Neural crest cell (in vitro differentiated cells): ENCODE measurements around the gene ERC2. TPM values are rescaled to one million over a fixed set of nuclear protein-coding genes. Genes with fewer than 3 reads are reported as not detected.

Experiments
- DNase-seq: peaks from one replicate; pipeline ENCODE4 v3.0.0; 2021; ENCODE audit warnings: low read depth, mixed read lengths, low spot score
- H3K27ac Mint-ChIP-seq: one replicate; pipeline ENCODE4 v1.8.0; 2021; ENCODE audit warnings: mild to moderate bottlenecking, mixed read lengths; ENCODE audit not compliant: unreplicated experiment
- H3K27me3 Mint-ChIP-seq: 2 replicates; pipeline ENCODE4 v1.8.0; 2021; ENCODE audit warnings: low read depth, mild to moderate bottlenecking, mixed read lengths
- H3K36me3 Mint-ChIP-seq: 2 replicates; pipeline ENCODE4 v1.8.0; 2021; ENCODE audit warnings: low read depth, mild to moderate bottlenecking, mixed read lengths
- H3K4me1 Mint-ChIP-seq: 2 replicates; pipeline ENCODE4 v1.8.0; 2021; ENCODE audit warnings: mixed read lengths
- H3K4me3 Mint-ChIP-seq: one replicate; pipeline ENCODE4 v1.8.0; 2021; ENCODE audit warnings: mild to moderate bottlenecking, mixed read lengths
- H3K9me3 Mint-ChIP-seq: 2 replicates; pipeline ENCODE4 v1.8.0; 2021; ENCODE audit warnings: mixed read lengths
- total RNA-seq: library from RNA; stranded (reverse); gene quantifications from 2 replicates; pipeline ENCODE4 v1.2.1, GENCODE V29; 2021
- TF ChIP-seq, protein P1 (sequence below): fragments of 200-600 bp; sonication (generic); conservative IDR thresholded peaks from 2 replicates; pipeline ENCODE4 v1.5.0; 2021; ENCODE audit warnings: antibody characterized with exemption, mild to moderate bottlenecking

Gene ERC2
- total RNA-seq, 1 donor from 2014 or later, result 13.5 TPM

DNA sequence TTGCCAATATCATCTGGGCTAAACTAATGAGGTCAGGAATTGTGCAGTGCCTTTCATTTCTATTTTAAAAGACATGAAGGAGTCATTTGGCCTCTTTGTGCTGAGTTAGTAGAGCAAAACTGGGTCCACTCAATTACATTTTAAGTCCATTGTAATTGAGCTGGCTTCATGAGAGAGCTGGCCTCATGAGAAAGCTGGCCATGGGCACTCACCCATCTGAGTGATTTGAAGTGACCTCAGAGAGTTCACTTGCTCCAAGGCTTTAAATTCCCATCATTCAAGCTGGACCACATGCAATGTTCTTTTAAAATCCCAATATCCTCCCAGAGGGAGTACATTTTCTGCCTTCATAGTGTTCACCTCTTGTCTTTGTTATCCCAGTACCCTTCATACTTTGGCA, 645.3 kb downstream of the ERC2 start:
- TF ChIP-seq, protein P1, sequence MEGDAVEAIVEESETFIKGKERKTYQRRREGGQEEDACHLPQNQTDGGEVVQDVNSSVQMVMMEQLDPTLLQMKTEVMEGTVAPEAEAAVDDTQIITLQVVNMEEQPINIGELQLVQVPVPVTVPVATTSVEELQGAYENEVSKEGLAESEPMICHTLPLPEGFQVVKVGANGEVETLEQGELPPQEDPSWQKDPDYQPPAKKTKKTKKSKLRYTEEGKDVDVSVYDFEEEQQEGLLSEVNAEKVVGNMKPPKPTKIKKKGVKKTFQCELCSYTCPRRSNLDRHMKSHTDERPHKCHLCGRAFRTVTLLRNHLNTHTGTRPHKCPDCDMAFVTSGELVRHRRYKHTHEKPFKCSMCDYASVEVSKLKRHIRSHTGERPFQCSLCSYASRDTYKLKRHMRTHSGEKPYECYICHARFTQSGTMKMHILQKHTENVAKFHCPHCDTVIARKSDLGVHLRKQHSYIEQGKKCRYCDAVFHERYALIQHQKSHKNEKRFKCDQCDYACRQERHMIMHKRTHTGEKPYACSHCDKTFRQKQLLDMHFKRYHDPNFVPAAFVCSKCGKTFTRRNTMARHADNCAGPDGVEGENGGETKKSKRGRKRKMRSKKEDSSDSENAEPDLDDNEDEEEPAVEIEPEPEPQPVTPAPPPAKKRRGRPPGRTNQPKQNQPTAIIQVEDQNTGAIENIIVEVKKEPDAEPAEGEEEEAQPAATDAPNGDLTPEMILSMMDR, result no peak
- Mint-ChIP-seq H3K36me3 (peaks cover 3% of the 10 kb centered on the region), H3K27me3 (no peaks in the 10 kb centered on the region), H3K4me1 (peaks cover 17% of the 10 kb centered on the region), H3K9me3 (no peaks in the 10 kb centered on the region), H3K4me3 (no peak overlapping the region), H3K27ac (no peak overlapping the region)
- no peak for DNase-seq

DNA sequence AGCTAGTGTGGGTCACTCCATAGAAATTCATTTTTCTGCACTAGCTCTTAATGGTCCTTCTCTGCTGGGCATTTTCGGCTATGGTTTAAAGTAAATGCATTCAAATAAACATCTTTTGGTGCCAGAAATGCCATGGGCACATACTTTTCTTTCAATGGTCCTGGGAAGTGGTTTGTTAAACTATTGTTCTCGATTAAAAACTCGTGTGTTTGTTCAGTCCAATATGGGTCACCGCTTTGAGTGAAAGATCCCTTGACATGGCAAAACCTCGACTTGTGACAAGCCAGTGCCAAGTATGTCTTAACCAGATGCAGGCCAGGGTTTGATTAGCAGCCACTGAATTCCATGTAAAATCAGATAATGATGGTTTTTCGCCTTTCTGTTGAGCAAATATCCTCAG, 649.3 kb downstream of the ERC2 start:
- Mint-ChIP-seq H3K4me1 (no peaks in the 10 kb centered on the region), H3K36me3 (no peaks in the 10 kb centered on the region), H3K27ac (no peak overlapping the region), H3K4me3 (no peak overlapping the region), H3K9me3 (peaks cover 3% of the 10 kb centered on the region), H3K27me3 (no peaks in the 10 kb centered on the region)
- no peak for DNase-seq
- TF ChIP-seq, protein P1, result no peak

DNA sequence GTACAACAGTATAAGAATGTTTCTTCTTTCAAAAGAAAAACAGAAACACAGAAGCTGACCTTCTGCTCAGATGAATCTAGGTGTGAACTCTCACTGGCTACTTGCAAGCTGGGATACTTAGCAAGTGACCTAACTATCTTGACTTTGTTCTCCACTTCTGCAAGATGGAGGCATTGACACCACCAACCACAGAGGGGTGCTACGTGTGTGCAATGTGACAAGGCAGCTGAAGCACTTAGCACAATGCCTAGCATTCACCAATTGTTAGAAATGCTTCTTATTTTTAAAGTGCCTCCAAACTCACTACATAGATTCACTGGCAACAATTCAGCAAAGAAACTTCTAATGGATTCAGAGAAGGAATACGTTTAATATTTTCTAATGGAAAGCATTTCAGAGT, 649.8 kb downstream of the ERC2 start:
- Mint-ChIP-seq H3K9me3 (peaks cover 3% of the 10 kb centered on the region), H3K36me3 (no peaks in the 10 kb centered on the region), H3K27me3 (no peaks in the 10 kb centered on the region), H3K4me1 (no peaks in the 10 kb centered on the region), H3K4me3 (no peak overlapping the region), H3K27ac (no peak overlapping the region)
- TF ChIP-seq, protein P1, result no peak
- no peak for DNase-seq

DNA sequence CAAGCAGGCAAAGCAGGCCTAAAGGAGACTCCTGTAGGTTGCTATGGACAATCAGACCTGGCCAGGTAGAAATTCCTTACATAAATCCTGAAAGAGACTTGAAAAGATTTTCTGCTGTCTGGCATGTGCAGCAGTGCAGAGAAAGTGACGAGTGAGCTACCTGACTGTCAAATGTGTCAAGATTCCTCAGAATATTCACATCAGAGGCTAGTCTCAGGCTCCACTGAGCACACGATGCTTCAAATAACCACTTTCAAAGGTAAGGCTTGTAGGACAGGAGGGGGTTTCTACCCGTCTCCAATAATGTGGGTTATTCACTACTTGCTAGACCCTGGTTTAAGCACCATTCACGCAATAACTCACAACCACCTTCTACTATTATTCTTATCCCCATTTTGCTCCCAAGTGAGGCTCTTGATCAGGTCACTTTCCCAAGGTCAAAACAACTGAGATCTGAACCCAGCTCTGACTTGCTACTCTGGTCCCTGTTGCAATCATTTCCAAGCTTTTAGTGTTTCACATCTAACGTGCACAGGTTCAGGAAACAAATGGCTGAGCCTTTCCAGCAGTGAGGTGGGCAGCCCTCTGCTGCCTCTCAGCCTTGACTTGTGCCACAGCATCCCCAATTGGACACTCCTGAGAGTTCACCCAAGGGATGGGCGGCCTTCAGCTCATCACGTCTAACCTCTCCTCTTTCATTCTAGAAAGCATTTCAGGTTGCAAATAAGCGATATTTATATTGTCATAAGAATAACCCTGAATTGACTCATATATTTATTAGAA, 651.3 kb downstream of the ERC2 start:
- no peak overlapping the region for H3K27ac Mint-ChIP-seq
- DNase-seq, result no peak
- peaks cover 6% of the 10 kb centered on the region for H3K4me1 Mint-ChIP-seq
- H3K9me3 Mint-ChIP-seq, result peaks cover 3% of the 10 kb centered on the region
- H3K27me3 Mint-ChIP-seq, result no peaks in the 10 kb centered on the region
- TF ChIP-seq, protein P1, result no peak
- no peak overlapping the region for H3K4me3 Mint-ChIP-seq
- H3K36me3 Mint-ChIP-seq, result no peaks in the 10 kb centered on the region

DNA sequence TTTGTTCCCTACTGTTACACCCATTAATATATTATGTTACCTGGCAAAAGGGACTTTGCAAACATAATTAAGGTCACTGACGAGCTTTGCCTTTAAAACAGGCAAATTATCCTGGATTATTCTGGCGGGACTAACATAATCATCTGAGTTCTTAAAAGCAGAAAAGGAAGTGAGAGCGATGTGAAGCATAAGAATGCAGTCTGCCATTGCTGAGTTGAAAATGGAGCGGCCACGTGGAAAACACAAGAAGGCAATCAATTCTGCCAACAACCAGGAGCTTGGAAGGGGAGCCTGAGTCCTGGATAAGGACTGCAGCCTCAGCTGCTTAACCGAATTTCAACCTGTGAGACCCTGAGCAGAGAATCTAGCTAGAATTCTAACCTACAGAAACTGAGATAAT, 653.0 kb downstream of the ERC2 start:
- Mint-ChIP-seq H3K27me3 (no peaks in the 10 kb centered on the region), H3K27ac (no peak overlapping the region), H3K4me1 (peaks cover 6% of the 10 kb centered on the region), H3K4me3 (no peak overlapping the region), H3K9me3 (peaks cover 3% of the 10 kb centered on the region), H3K36me3 (no peaks in the 10 kb centered on the region)
- TF ChIP-seq, protein P1, result no peak
- DNase-seq, result no peak
